ENCODE measurements around the gene FBXW8. TPM values are rescaled to one million over a fixed set of nuclear protein-coding genes. Genes with fewer than 3 reads are reported as not detected.

FBXW8 gene
- total RNA-seq, 4 donors from 2014 or later, result 4.7 to 28.9 (median 9.2) TPM

DNA sequence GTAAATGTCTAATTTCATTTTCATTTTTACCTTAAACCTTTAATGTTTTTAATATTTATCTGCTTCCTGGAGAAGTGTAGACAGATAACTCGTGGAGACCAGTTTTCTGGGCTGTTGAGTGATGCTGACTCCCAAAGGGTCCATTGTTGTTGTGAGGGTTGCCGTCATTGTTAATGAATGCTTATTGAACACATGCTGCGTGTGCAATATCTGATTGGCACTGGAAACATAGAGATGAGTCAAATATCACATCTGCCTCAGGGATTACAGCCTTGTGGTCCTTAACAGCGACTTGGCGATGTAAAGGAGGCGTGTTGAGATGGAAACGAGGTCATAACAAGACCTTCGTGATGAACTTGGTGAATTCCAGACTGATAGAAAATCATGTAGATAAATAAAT lies 85.9 kb downstream of the FBXW8 start:
- no peak for TF ChIP-seq POLR2A (IDR thresholded peaks at IDR 0.05)
- TF ChIP-seq, protein P1, sequence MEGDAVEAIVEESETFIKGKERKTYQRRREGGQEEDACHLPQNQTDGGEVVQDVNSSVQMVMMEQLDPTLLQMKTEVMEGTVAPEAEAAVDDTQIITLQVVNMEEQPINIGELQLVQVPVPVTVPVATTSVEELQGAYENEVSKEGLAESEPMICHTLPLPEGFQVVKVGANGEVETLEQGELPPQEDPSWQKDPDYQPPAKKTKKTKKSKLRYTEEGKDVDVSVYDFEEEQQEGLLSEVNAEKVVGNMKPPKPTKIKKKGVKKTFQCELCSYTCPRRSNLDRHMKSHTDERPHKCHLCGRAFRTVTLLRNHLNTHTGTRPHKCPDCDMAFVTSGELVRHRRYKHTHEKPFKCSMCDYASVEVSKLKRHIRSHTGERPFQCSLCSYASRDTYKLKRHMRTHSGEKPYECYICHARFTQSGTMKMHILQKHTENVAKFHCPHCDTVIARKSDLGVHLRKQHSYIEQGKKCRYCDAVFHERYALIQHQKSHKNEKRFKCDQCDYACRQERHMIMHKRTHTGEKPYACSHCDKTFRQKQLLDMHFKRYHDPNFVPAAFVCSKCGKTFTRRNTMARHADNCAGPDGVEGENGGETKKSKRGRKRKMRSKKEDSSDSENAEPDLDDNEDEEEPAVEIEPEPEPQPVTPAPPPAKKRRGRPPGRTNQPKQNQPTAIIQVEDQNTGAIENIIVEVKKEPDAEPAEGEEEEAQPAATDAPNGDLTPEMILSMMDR (IDR thresholded peaks at IDR 0.05), result no peak
- Histone ChIP-seq H3K27ac (no peak overlapping the region), H3K9me3 (no peaks in the 10 kb centered on the region), H3K4me3 (no peak overlapping the region), H3K4me1 (no peaks in the 10 kb centered on the region), H3K36me3 (peaks cover 0 to 4% (median 0%) of the 10 kb centered on the region in 3 donors), H3K27me3 (no peaks in the 10 kb centered on the region)
- DNase-seq, result no peak

GRCh38 chr12:116999066-116999465 lies 88.3 kb downstream of the FBXW8 start:
- H3K36me3 ChIP-seq, result peaks cover 0 to 7% (median 0%) of the 10 kb centered on the region in 3 donors
- DNase-seq, result no peak
- no peaks in the 10 kb centered on the region for H3K4me1 ChIP-seq
- no peaks in the 10 kb centered on the region for H3K9me3 ChIP-seq
- no peak overlapping the region for H3K27ac ChIP-seq
- no peak overlapping the region for H3K4me3 ChIP-seq
- no peaks in the 10 kb centered on the region for H3K27me3 ChIP-seq
- TF ChIP-seq POLR2A (IDR thresholded peaks at IDR 0.05), result no peak
- TF ChIP-seq, protein P1 (IDR thresholded peaks at IDR 0.05), result no peak

DNA sequence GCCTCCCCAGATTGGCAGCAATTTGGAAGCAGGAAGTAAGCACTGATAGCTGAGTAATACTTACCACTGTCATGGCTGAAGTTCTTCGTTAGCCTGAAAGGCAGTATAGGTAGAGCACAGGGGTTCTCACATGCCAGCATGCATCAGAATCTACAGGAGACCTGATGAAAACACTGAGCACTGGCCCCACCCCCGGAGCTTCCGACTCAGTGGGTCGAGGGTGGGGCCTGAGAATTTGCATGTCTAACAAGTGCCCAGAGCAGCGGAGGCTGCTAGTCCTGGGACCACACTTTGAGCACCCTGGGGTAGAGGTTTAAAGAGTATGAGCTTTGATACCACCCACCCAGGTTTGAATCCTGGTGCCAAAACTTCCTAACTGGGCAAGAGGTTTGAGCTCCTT lies 89.6 kb downstream of the FBXW8 start:
- DNase-seq, result peak in 1 of 3 donors; percentile 22
- no peaks in the 10 kb centered on the region for H3K4me1 ChIP-seq
- no peaks in the 10 kb centered on the region for H3K9me3 ChIP-seq
- no peak overlapping the region for H3K4me3 ChIP-seq
- H3K27me3 ChIP-seq, result no peaks in the 10 kb centered on the region
- H3K36me3 ChIP-seq, result peaks cover 0 to 17% (median 0%) of the 10 kb centered on the region in 3 donors
- TF ChIP-seq, protein P1 (IDR thresholded peaks at IDR 0.05), result no peak
- no peak for TF ChIP-seq POLR2A (IDR thresholded peaks at IDR 0.05)
- H3K27ac ChIP-seq, result no peak overlapping the region

- H3K27ac ChIP-seq, result no peak overlapping the region
- no peaks in the 10 kb centered on the region for H3K4me1 ChIP-seq
- H3K4me3 ChIP-seq, result no peak overlapping the region
- peaks cover 0 to 32% (median 0%) of the 10 kb centered on the region in 3 donors for H3K36me3 ChIP-seq
- no peak for DNase-seq
- TF ChIP-seq POLR2A (IDR thresholded peaks at IDR 0.05), result no peak
- TF ChIP-seq, protein P1 (IDR thresholded peaks at IDR 0.05), result no peak
- no peaks in the 10 kb centered on the region for H3K9me3 ChIP-seq
- no peaks in the 10 kb centered on the region for H3K27me3 ChIP-seq
These were observed 91.5 kb downstream of the FBXW8 start for GRCh38 chr12:117002051-117002817.

DNA sequence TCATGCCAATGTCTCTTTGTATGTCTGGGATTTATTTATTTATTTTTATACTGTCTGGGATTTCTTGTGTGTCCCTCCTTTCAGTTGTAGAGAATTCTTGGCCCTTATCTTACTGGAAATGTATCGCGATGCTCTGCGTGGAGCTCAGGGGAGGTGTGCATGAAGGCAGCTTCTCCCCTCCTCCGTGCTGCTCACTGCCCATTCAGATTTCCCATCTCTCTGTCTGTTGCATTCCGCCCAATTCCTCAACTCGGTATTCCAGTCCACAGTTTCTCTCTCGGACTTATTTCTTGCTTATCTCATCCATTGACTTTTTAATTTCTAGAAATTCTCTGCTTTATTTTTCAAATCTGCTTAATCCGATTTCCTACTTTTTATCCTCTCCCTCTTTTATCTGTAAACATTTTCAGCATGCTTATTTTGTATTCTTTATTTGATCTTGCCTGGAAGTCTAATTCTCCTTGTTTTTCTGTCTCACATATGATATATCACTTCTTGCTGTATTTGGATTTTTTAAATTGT lies 93.2 kb downstream of the FBXW8 start:
- Histone ChIP-seq H3K36me3 (peaks cover 0 to 32% (median 0%) of the 10 kb centered on the region in 3 donors), H3K4me3 (no peak overlapping the region), H3K27me3 (no peaks in the 10 kb centered on the region), H3K9me3 (no peaks in the 10 kb centered on the region), H3K4me1 (no peaks in the 10 kb centered on the region), H3K27ac (no peak overlapping the region)
- TF ChIP-seq, protein P1 (IDR thresholded peaks at IDR 0.05), result no peak
- no peak for TF ChIP-seq POLR2A (IDR thresholded peaks at IDR 0.05)
- DNase-seq, result no peak
